HG02759 (cell line): ENCODE measurements around the gene MTF2.

Source experiments
- ATAC-seq: cut with Tn5 transposase; IDR thresholded peaks from one replicate; pipeline ENCODE4 v1.9.1; 2021; ENCODE audit warnings: mild to moderate bottlenecking, moderate library complexity; ENCODE audit not compliant: unreplicated experiment

MTF2 gene

DNA sequence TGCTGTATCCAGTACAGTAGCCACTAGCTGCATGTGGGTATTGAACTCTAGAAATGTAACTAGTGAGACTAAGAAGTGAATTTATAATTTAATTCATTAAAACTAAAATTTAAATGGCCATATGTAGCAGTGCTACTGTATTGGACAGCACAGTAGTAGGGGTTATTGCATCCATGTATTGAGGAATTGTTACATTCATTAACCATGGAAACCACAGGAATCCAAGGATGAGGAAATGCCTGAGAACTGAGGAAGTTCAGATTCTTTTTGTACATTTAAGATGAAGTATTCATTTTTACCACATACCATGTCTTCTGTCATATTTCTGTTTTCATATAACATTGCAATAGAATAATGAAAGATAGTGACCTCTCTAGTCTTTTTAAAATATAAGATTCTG lies 2.6 kb downstream of the MTF2 start:
- no peak for ATAC-seq

DNA sequence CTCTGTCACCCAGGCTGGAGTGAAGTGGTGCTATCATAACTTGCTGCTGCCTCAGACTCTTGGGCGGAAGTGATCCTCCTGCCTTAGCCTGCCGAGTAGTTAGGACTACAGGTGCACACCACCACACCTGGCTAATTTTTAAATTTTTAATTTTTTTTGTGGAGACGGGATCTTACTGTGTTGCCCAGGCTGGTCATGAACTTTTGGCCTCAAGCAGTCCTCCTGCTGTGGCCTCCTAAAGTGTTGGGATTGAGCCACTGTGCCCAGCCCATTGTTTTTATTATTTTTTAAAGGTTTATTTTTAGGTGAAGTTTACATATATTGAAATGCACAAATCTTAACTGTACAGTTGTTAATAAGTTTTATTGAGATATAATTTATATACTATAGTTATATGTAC lies 3.2 kb downstream of the MTF2 start:
- ATAC-seq = no peak

GRCh38 chr1:93083979-93084378 lies 4.9 kb downstream of the MTF2 start:
- ATAC-seq = no peak

DNA sequence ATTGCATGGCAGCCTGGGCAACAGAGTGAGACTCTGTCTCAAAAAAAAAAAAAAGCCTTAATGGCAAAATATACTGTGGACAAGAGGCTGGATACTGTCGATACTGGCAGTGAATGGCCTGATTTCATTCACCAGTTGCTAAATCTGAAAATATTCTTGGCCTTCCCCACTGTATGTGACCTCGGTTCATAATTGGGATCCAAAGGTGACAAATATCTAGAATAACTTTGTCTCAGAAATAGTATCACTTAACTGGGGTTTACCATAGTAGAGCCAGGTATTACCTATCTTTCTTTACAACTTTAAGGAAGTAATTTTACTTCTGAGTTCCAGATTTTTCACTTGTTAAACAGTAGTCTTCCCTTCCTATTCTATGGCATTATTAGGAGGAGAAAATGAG lies 8.4 kb downstream of the MTF2 start:
- ATAC-seq = no peak

GRCh38 chr1:93093332-93094006 lies 14.4 kb downstream of the MTF2 start:
- no peak for ATAC-seq

DNA sequence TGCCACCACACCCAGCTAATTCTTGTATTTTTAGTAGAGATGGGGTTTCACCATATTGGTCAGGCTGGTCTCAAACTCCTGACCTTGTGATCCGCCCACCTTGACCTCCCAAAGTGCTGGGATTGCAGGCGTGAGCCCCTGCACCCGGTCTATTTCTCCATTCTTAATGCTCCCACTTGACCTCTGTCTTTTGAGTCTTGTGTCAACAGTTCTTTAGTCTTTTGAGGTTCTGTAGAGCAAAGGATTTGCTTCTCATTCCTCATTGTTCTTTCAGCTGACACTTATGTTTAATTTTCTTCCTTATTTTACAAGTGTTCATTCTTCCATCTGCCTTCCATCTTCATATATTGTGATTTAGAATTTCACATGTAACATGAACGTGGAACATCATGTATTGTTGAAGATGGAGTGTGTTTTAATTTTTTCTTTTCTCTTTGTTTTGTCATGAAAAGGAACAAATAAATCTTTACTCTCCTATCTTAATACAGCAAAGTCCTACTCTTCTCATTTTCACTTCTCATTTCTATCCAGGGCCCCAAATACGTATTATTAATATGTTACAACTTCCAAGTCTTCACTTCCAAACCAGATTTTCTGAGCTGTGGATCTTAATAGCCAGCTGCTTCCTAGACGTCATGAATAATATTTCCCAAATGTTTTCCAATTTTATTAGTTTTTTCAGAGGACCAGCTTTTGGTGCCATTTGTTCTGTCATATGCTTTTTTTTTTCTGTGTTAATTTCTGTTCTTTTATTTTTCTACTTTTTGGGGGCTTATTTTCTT lies 16.9 kb downstream of the MTF2 start:
- no peak for ATAC-seq

- no peak for ATAC-seq
These were observed 23.1 kb downstream of the MTF2 start for GRCh38 chr1:93102142-93102541.

DNA sequence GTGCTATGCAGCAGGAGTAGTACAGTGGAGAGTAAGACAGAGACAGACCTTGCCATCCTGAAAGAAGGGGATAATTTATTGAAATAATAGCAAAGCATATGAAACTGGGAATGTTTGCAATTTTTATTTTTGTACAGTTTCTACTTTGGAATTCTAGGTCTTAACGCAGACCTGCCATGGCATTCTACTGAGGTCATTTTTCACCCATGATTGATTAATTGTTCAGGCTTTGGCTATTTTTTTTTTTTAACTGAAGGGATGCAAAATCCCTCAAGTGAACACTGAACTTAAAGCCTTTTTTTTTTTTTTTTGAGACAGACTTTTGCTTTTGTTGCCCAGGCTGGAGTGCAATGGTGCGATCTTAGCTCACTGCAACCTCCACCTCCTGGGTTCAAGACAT lies 27.1 kb downstream of the MTF2 start:
- no peak for ATAC-seq

DNA sequence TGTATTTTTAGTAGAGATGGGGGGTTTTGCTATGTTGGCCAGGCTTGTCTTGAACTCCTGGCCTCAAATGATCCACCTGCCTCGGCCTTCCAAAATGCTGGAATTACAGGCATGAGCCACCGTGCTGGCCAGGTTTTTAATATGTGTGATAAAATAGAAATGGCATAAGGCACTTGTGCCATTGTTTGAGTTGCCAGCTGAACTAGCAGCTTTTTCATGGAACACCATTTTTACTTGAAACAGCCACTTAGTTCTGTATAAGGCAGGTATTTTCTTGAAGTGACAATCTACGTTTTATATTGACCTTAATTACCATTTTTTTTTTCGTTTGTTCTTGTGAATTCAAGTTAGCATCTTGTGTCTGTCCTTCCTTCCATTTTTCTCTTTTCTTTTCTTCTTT lies 28.3 kb downstream of the MTF2 start:
- ATAC-seq = no peak

GRCh38 chr1:93108335-93108734 lies 29.3 kb downstream of the MTF2 start:
- ATAC-seq = no peak

- ATAC-seq = no peak
These were observed 30.5 kb downstream of the MTF2 start for GRCh38 chr1:93109578-93109977.

GRCh38 chr1:93111065-93111464 lies 32.0 kb downstream of the MTF2 start:
- ATAC-seq = no peak

GRCh38 chr1:93111561-93111960 lies 32.5 kb downstream of the MTF2 start:
- no peak for ATAC-seq

- no peak for ATAC-seq
These were observed 34.0 kb downstream of the MTF2 start for GRCh38 chr1:93113127-93113526.

DNA sequence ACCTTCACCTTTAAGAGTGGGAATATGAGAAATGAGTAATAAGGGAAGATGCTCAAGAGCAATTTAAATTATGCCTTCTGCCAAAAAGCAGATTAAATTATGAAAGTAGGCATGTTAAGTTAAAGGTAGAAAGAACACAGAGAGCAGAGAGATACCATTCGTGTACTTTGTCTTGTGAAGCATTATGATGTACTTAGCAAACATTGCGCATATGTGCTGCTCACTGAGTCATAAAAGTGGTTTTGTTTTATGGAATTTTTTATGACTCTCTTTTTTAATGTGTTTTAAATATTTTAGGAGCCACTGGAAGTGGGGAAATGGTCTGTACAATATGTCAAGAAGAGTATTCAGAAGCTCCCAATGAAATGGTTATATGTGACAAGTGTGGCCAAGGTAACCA lies 35.3 kb downstream of the MTF2 start:
- no peak for ATAC-seq

DNA sequence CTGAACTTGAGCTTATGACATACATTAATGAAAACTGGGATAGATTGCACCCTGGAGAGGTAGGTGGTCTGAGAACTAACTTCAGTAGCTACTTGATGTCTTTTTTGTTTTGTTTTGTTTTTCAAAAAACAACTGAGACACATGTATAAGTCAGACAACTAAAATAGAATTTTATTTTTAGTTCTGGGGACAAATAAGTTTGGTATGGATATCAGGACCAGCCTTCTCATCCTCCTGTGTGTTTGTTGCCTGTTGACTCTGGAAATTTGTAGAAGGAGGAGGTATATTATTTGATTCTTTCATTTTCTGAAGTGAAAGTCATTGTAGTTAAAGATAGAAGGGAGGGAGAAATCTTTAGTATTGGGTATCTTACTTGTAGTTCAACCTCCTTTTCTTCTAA lies 41.5 kb downstream of the MTF2 start:
- ATAC-seq = no peak

- ATAC-seq = no peak
These were observed 44.2 kb downstream of the MTF2 start for GRCh38 chr1:93123201-93123783.

DNA sequence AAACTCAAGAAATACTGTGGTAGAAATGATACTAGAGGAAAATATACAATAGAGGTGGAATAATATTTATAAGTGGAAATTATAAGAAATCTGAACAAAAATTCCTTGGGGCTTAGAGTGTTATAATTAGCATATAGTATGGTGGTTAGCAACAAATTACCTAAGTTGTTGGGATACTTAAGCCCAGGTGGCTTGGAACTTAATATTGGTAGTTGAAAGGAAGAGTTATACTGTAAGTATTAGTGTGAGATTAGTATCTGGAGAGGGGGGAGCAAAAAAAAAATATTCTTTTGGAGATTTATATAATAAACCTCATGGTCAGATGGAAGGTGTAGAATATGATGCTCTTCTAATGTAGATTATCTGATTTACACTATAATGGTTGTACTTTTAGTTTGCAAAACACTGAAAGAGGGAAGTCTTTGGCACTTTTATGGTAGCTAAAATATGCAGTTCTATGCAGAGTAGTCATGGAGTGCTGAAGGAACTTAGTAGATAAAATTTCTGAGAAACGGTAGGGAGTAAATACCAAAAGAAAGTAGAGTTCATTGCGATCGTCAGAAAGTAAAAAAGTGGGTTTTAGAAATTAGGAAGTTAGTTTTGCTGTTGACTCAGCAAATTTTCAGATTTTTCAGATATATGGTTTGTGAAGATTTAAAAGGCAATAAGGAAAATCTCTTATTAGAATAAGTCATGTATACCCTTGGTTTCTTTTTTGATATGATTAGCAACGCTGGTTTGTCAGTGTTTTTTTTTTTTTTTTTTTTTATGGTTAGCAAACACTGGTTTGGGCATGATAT lies 45.7 kb downstream of the MTF2 start:
- ATAC-seq = no peak

GRCh38 chr1:93129507-93130099 lies 50.5 kb downstream of the MTF2 start:
- ATAC-seq = no peak

GRCh38 chr1:93132638-93133037 lies 53.6 kb downstream of the MTF2 start:
- no peak for ATAC-seq

DNA sequence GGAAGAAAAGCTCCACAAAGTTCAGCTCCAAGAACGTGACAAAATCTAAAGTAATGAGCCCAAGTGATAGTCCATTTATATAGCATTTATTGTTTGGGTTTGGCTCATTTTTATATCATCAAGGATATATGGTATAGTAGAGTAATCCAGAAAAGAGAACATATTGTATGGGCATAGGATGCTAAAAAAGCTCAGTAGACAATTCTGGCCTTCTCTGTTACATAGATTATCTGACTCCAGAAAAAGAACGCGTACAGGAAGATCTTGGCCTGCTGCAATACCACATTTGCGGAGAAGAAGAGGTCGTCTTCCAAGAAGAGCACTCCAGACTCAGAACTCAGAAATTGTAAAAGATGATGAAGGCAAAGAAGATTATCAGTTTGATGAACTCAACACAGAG lies 57.4 kb downstream of the MTF2 start:
- ATAC-seq = no peak
